DMS153 treated with DMSO at 0.1 percent for 48 hours (cell line): Measurements from ENCODE around the gene OR2V2.

Experiments used
- DNase-seq: peaks from one replicate; lab custom pipeline; 2025; ENCODE audit not compliant: unreplicated experiment; lab: John Stamatoyannopoulos, UW

The OR2V2 gene

GRCh38 chr5:181189962-181190710 lies 42.8 kb downstream of the OR2V2 start:
- DNase-seq, result no peak

GRCh38 chr5:181190711-181191525 lies 43.5 kb downstream of the OR2V2 start:
- DNase-seq, result no peak

- DNase-seq, result no peak
Measured at GRCh38 chr5:181191526-181192336, 44.3 kb downstream of the OR2V2 start.

- DNase-seq, result no peak
Measured at GRCh38 chr5:181192337-181193046, 45.1 kb downstream of the OR2V2 start.

GRCh38 chr5:181193656-181194055 lies 46.3 kb downstream of the OR2V2 start:
- DNase-seq, result no peak

- no peak for DNase-seq
Measured at GRCh38 chr5:181194489-181195248, 47.3 kb downstream of the OR2V2 start.

GRCh38 chr5:181195249-181195761 lies 47.9 kb downstream of the OR2V2 start:
- DNase-seq, result no peak

- DNase-seq, result no peak
Measured at GRCh38 chr5:181197326-181197951, 50.1 kb downstream of the OR2V2 start.

GRCh38 chr5:181198106-181198685 lies 50.8 kb downstream of the OR2V2 start:
- DNase-seq, result no peak

- DNase-seq, result no peak
Measured at GRCh38 chr5:181198905-181199519, 51.6 kb downstream of the OR2V2 start.

GRCh38 chr5:181199881-181200638 lies 52.7 kb downstream of the OR2V2 start:
- no peak for DNase-seq

- no peak for DNase-seq
Measured at GRCh38 chr5:181200816-181201215, 53.4 kb downstream of the OR2V2 start.

- DNase-seq, result no peak
Measured at GRCh38 chr5:181203093-181203711, 55.8 kb downstream of the OR2V2 start.

- no peak for DNase-seq
Measured at GRCh38 chr5:181203777-181204112, 56.4 kb downstream of the OR2V2 start.

- no peak for DNase-seq
Measured at GRCh38 chr5:181204113-181204825, 56.9 kb downstream of the OR2V2 start.

GRCh38 chr5:181204826-181205760 lies 57.7 kb downstream of the OR2V2 start, which contains the start of gene TRIM7:
Gene TRIM7, minus strand, starts transcription at chr5:181205196. Its CDS starts 86 bp downstream, at chr5:181205110.
- no peak for DNase-seq
